GM18520 (cell line): ENCODE measurements around the gene SRP14.
A peak's percentile ranks its signal among the peaks of the same experiment; 100 is the strongest.
"Not testable (repeated sequence)": the region's sequence is repeated elsewhere in the genome, so short reads cannot be mapped to it uniquely, and the experiment has no call there.

Experiments
- ATAC-seq: cut with Tn5 transposase; IDR thresholded peaks from one replicate; pipeline ENCODE4 v1.9.1; 2021; ENCODE audit not compliant: unreplicated experiment

Gene SRP14

DNA sequence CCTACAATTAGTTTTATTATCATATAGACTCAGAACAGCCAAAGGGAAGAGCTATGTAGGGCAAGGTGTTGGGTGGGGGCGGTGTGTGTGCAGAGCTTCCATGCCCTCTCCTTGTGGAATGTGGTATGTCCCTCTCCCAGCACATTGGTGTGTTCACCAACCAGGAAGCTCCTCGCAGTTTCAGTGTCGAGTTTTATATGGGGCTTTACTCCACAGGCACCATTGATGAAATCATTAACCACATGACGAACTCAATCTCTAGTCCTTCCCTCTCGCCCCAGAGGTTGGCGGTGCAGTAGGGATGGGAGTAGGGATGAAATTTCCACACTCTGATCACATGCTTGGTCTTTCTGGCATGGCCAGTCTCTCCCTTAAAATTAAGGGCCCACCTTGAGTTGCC lies 13.6 kb upstream of the SRP14 start:
- ATAC-seq, result no peak

DNA sequence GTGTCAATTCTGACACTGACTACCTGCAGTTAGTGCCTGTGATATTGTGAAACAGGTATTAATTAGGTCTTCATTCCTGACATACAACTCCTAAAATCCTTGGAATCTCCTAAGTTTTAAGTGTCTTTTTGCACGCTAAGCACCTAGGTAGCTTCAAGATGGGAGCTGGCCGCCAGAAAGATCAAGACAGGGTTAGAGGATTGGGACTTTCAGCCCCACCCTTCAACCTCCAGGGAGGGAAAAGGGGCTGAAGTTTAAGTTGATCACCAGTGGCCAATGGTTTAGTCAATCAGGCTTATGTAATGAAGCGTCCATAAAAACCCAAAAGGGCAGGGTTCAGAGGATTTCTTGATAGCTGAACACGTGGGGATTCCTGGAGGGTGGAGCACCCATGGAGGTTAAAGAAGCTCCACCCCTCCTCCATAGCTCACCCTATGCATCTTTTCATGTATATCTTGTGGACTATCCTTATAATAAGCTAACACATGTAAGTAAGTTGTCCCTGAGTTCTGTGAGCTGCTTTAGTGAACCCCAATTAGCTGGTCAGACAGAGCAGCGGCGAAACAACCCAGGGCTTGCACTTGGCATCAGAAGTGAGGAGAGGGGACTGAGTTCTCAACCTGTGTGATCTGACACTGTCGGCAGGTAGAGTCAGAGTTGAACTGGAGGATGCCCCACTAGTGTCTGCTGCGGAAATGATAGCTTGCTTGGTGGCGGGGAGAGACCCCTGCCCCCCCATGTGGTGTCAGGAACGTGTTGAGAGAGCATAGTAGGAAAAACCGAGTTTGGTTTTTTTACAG lies 12.8 kb upstream of the SRP14 start:
- ATAC-seq, result no peak

DNA sequence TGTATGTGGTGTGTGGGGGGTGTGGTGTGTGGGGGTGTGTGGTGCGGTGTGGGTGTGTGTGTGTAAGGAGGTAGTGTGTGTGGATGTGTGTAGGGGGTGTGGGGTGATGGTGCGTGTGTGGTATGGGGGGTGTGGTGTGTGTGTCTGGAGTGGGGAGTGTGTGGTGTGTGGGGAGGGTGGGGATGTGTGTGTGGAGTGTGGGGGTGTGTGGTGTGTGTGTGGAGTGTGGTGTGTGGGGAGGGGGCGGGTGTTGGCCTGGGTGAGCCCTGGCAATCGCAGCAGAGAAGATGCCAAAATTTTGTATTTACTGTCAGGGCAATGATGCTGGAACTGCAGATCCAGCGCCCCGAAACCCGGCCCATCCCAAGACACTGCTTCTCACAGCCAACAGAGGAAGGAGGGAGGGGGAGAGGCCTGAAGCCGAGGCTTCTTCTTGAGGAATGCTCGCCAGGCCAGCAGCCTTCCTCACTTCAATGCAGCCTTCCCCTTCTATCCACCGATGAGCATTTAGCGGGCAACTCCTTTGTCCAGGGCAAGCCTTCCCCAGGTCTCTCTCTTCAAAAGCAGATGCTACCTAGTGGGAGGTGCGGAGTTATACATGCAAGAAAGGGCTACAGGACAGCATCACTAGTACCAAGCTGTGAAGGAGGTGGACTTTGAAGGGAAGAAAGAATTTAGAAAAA lies 11.9 kb upstream of the SRP14 start:
- no peak for ATAC-seq

DNA sequence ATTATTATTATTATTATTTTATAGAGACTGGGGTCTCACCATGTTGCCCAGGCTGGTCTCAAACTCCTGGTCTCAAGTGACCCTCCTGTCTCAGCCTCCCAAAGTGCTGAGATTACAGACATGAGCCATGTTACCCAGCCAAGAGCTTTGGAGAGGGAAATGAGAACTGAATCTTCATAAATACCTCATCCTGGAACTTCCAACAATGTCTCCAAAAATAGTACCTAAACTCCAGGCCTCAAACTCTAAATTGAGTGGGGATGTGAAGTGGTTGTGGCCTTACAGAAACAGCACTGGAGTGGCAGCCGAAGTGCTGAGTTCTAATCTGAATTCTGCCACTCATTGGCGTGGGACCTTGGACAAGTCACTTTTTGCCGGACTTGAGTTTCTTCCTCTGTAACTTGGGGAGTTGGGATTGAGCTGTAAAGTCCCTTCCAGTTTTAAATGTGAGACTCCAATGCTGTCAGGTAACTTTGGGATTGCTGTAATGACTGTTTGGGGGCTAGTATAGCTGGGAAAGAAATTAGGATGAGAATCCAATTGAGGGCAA lies 10.0 kb upstream of the SRP14 start:
- no peak for ATAC-seq

DNA sequence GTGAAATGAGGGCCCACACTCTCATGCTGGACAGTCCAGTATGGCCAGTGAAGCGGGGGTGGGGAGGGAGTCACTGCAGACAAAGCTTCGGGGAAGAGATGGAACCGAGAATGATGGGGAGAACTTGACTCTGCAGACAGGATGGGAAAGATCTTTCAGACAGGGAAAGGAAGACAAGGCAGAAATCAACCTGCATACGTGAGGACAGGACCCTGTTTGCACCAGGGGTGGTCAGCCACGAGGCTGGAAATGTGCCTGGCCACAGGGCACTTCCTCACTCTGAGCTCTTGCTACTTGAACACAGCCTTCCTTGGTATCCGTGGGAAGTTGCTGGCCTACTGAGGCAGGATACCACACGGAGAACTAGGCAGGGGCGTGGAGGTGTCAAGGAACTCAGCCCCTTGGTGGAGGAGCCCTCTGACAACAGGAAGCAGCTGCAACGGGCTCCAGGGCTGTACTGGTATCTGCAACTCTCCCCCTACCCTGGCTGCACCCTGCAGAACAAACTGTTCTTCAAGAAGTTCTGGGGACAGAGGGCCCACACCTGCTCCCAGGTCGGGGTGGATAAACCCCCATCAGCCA lies 9.3 kb upstream of the SRP14 start:
- no peak for ATAC-seq

DNA sequence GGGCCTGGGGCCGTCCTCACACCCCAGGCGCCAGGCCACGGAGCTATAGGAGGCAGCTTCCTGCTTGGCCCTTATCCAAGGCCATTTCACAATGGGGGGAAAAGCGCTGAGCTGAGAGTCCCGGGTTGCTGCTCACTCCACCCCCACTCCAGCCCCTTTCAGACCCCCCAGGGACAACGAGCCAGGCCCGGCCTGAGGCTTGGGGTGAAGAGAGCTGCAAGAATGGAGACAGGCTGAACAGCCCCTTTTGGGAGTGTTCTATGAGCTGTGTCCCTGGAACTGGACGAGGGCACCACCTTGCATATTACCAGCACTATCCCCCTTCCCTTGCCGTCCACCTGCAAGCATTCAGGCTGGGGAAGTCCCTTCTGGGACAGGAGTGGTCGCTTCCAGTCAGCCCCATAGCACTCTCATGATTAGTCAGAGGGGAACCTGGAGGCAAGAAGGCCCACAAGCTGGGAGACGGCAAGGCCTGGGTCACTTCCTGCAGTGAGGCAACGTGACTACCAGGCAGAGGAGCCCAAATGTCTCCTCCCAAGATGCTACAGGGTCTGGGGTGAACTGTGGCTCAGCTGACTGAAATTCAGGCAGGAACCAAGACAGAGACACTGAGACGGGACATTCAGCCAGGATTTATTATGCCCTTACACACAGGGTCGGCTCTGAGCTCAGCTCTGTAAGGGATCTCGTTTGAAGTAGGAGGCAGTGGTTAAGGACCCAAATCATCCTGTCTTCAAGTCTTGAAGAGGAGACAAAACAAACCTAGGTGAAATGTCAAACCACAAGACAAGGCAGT lies 8.6 kb upstream of the SRP14 start:
- ATAC-seq, result no peak

DNA sequence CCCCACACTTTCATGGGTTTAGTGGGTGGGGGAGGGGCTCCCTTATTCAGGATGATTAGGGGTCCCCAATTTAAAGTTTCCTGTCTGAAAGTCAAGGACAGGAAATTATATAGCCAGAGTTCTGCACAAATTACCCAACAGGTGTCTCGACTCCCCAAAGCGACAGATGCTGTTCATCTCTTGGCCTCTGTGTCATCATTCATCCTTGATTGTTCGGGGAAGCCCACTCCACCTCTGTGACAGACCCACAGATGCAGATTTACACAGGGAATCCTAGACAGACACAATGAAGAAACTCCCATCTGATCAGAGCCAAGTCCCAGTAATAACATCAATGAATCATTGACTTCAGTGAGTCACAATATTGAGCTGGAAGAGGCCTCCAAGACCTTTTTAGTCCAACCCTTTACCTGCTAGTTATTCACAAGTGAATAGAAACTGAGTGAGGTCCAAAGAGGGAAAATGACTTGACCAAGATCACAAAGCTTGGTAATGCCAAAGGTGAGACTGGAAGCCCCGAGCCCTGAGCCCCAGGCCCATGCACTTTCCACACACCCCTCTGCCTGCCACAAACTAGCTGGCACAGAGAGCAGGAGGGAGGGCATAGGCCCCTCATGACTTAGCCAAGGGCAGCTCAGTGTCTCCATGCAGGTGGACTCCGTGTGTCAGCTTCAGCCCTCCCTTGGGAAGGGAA lies 7.9 kb upstream of the SRP14 start:
- ATAC-seq, result no peak

DNA sequence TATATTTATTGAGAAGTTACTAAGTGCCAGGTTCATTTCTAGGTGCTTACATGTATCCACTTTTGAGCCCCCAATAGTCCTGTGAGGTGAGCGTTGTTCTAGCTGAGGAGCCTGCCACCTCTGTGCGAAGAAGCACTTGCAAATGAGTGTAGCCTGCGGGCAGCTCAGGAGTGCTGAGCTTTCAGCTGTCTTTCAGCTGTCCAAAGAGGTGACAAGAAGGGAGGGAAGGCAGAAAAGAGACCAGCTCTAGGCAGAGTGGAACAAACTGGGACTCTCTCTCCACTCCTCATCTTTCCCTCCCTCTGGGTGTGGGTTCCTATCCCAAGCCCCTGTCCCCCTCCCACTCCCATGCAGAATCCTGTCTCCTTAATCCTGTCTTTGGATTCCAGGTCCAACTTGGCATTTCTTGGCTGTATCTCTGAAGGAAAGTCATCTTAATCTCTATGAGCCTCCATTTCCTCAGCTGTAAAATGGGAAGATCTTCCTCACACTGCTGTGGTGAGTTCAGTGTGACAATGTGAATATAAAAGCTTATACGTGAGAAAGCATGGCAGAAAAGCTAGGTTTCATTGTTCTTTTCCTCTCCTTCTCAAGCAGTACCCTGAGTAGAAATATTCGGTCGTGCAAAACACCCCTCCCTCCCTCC lies 6.7 kb upstream of the SRP14 start:
- no peak for ATAC-seq

DNA sequence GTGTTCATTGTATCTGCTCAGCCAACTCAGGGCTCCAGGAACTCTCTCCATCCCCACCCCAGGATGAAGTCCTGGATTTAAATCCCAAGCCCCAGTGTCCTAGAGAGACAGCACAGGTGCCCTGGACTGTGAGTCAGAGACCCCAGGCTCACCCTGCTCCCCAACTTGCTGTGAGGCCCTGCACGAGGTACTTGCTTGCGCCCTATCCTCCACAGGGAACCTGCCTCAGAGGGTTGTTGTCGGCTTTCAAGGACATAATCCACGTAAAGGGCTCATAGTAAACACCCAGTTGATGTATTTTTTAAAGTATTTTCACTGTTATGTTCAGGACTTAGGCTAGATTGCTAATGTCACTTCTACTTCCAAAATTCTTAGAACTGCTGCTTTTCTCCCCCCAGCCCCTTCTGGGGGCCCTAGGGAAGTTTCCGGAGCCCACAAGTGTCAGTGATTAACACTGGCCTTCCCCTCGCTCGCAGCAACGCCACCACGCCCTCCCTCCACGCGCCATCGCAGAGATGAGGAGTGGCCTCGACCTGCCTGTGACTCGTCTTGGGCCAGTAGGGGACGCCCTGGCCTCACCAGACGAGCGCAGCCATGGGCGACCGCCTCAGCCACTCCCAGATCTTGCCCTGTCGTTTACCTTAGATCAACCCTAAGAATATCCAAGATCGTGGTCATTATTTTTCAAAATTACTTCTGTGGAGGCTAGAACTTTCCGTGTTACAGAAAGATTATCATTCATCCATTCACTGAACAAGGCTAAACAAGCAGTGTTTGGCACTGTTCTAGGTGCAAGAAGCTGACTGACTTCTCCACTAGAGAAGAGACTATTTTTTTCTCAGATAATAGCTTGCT lies 6.0 kb upstream of the SRP14 start:
- peak; percentile 74 for ATAC-seq

DNA sequence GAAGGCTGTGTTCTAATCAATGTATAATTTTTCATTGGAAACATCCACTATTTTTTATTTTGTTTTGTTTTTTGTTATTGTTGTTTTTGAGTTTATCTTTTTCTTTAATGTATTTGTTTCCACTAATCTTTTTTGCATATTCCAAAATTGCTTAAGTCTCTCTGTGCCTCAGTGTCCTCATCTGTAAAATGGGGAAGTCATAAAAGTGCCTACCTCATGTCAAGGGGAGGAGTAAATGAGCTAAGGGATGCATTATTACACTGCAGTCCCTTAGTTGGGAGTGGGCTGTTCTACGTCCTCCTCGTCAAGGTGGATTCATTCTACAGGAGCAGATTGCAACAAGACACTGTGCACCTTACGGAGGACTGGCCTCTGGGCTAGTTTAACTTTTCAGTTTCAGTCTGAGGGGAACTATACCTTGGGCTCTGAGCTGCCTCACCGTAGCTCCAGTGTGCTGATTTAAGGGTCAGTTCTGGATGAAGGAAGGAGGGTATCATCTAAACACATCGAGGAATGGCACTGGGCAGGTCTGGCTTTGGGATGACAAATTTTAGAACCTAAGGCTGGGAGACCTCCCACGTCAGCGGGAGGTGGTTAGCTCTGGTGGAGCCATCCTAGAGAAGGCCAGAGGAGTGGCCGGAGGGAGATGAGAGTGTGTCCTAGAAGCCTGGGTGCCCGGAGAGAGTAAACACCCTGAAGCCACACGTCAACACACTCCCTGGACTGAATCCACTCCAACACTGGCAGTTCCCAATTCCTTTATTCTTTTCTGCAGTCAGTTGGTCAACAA lies 5.1 kb upstream of the SRP14 start:
- no peak for ATAC-seq

DNA sequence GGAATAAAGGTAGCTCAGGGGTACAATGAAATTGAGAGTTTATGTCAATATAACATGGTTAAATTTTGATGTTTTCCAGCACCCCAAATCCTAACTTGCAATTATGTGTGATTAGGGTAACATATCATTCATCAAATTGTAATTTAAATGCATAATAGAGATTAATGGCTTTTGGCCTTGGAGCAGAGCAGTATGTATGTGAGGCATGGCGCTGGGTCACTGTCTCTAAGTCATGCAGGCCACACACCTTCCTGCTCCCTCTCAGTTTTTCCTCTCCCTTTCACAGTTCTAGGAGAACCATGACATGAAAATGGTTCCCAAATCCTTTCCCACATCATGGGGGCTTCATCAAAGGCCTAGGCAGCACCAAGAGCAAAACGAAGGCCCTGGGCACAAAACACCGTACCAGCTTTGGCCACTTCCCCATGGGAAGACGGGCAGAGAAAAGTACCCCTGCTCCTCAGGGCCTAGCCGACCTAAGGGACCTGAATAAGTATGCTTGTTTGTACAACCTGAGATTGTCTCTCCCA lies 3.9 kb upstream of the SRP14 start:
- no peak for ATAC-seq

DNA sequence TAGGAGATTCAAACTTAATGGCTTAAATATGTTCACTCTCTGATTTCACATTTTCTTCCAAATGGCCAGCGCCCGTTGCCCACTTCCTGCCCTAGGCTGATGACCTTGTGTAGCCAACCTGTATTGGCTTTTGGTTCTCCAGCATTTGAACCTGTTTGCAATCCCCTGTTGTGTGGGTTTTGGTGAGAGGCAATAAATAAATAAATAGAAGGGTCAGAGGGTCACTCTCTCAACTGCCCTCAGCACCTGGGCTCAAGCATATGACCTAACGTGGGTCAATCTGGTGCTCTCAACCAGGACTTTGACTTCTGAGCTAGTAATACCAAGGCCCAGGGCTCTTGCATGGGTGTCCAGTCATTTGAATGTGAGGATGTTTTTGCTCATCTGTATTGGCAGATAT lies 1.8 kb upstream of the SRP14 start:
- ATAC-seq, result no peak

DNA sequence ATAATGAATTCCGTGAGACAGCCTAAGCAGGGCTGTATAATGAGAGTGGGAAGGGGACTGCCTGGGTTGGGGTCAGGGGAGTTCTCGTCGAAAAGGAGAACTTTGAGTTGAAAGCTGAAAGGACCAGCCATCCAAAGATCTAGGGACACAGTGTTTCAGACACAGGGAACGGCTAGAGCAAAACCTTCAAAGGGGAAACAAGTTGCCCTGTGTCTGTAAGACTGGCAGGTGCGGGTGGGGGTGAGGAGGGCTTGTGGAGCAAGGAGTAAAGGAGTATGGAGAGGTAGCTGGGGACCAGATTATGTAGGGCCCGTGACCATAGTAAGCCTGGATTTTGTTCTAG lies 1.3 kb upstream of the SRP14 start:
- no peak for ATAC-seq

DNA sequence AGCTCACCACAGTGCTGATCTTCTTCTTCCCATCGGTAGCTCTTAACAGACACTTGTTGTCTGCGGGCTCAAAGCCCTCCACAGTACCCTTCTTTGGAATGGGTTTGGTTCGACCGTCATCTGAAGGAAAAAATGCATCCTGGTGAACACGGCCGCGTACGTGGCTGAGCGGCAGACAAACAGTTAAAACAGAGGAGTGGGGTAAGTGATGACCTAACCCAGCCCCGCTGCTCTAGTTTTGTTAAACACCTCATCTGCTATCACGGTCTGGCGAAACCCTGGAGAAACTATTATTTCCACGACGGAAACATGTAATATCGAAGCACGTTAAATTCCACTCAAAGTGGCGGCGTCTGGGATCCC lies 725 bp downstream of the SRP14 start:
- ATAC-seq, result no peak

DNA sequence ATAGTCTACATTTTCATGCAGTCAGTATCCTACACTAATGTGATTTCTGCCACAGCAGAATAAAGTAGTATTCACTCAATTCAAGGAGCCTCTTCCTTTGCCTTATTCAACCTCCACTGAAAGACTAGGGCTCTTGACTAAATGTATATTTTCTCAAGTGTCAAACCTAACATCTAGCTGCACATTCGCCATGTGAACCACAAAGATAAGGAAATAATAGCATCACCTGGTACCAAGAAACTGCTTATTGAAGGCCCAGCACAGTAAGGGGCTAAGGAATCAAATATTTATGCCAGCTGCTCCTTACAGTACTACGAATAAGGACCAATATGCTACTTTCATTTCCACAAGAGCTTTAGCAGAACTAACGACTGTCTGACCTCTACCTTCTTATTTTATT lies 1.3 kb downstream of the SRP14 start:
- ATAC-seq, result no peak

DNA sequence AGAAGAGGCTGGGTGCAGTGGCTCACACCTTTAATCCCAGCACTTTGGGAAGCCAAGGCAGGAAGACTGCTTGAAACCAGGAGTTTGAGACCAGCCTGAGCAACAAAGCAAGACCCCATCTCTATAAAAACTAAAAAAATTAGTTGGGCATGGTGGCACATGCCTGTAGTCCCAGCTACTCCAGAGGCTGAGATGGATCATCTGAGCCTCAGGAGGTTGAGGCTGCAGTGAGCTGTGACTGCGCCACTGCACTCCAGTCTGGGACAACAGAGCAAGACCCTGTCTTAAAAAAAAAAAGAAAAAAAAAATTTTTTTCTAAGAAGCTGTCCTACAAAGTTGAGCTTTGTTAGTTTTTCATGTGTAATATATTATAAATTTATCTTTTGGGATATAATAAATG lies 3.8 kb downstream of the SRP14 start:
- not testable (repeated sequence) for ATAC-seq

DNA sequence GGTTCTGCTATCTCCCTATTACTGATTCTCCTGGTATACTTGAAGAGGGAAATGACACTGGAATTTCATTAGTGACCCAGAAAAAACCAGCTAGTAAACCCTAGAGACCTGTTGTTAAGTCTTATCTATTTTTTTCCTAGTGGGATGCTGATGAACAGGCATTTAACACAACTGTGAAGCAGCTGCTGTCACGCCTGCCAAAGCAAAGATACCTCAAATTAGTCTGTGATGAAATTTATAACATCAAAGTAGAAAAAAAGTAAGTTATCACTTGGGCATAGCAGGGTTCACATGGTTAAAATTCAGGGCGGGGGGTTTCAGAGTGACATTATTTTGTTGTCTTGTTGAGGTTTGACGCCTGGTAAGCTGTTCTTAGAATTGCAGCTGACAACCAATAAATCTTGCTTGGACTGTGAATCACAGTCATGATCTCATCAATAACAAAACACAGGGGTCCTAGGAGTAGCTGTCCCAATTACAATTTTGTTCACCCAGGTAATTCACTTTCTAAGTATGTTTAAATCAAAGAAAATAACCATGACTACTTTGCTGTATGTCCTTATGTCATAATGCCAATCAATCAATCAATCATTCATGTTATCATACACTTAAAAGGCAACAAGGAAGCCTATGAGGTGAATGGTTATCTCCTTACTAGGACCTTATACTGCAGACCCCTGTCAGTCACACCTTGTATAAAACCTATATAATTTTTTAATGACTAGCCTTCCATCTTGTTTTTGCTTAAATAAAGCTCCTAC lies 4.6 kb downstream of the SRP14 start:
- ATAC-seq, result no peak
